Measurements from ENCODE around the gene COL13A1. TPM values are rescaled to one million over a fixed set of nuclear protein-coding genes. Genes with fewer than 3 reads are reported as not detected.

The COL13A1 gene
- polyA plus RNA-seq, 1 of the 3 experiments (the other 2 are of a cell fraction), result 26.7 TPM

- CTCF ChIA-PET, result interaction anchor here (0.6 to 4.7 kb wide), 5 partner anchors 14 to 73 kb away, joined by 3 to 42 read pairs (median 4); no protein-coding TSS in a partner anchor
Observed at GRCh38 chr10:69860271-69860670, 58.6 kb downstream of the COL13A1 start.

GRCh38 chr10:69861251-69862240 lies 59.8 kb downstream of the COL13A1 start:
- Histone ChIP-seq H3K4me3 (ENCODE audit: low read depth in 2 of 2, low read length in 1 of 2) (no peak overlapping the region), H2AFZ (ENCODE audit: low read depth) (no peak overlapping the region), H3K9ac (no peak overlapping the region), H3K27ac (ENCODE audit: low read depth in 2 of 2, low read length in 1 of 2) (peak overlapping the region in 1 of 2 experiments; percentile 28; a peak in 2 of 4 replicates), H4K20me1 (ENCODE audit: insufficient read depth) (no peaks in the 10 kb centered on the region), H3K36me3 (replicated peaks in 1 of 2; ENCODE audit: control insufficient read depth in 1 of 2, insufficient read depth in 2 of 2, low read length in 1 of 2) (no peaks in the 10 kb centered on the region), H3K27me3 (ENCODE audit: insufficient read depth) (no peaks in the 10 kb centered on the region), H3K9me3 (no peaks in the 10 kb centered on the region), H3K79me2 (ENCODE audit: insufficient read depth) (no peaks in the 10 kb centered on the region), H3F3A (replicated peaks; ENCODE audit: insufficient read depth) (peaks cover 25% of the 10 kb centered on the region), H3K4me1 (ENCODE audit: control insufficient read depth in 1 of 2, insufficient read depth in 2 of 2, low read depth in 1 of 2, low read length in 1 of 2) (peaks cover 22 to 47% of the 10 kb centered on the region in 2 experiments), H3K4me2 (peak overlapping the region; percentile 1; the same call in 1 of the 2 replicates), H3K9me2 (no peaks in the 10 kb centered on the region)
- CTCF ChIA-PET, result interaction anchor here (0.7 to 4.7 kb wide), 8 partner anchors 10 to 75 kb away, joined by 3 to 42 read pairs (median 4); no protein-coding TSS in a partner anchor
- DNase-seq, result no peak
- 53% methylated on average over 7 of the region's 7 CpGs for WGBS (ENCODE audit: low lambda C conversion rate)
- POLR2A ChIA-PET, result no interaction called here
- TF ChIP-seq TCF12 (IDR thresholded peaks at IDR 0.05), result peak; percentile 90
- peak; percentile 34 for TF ChIP-seq SMC3 (IDR thresholded peaks at IDR 0.05; ENCODE audit: low read depth, low read length)
- no peak for TF ChIP-seq MXI1 (IDR thresholded peaks at IDR 0.05; ENCODE audit: low read depth, low read length)
- TF ChIP-seq SIN3A (IDR thresholded peaks at IDR 0.05; ENCODE audit: borderline replicate concordance, low read depth, low read length), result peak; percentile 56; the same call in 1 of the 2 replicates
- TF ChIP-seq FOSL2 (IDR thresholded peaks at IDR 0.05; ENCODE audit: borderline replicate concordance, low read depth), result peak; percentile 90; the same call in 1 of the 2 replicates
- peak; percentile 33; the same call in 1 of the 2 replicates for TF ChIP-seq TEAD4 (IDR thresholded peaks at IDR 0.05; ENCODE audit: borderline replicate concordance, insufficient read depth)
- TF ChIP-seq, protein P1, sequence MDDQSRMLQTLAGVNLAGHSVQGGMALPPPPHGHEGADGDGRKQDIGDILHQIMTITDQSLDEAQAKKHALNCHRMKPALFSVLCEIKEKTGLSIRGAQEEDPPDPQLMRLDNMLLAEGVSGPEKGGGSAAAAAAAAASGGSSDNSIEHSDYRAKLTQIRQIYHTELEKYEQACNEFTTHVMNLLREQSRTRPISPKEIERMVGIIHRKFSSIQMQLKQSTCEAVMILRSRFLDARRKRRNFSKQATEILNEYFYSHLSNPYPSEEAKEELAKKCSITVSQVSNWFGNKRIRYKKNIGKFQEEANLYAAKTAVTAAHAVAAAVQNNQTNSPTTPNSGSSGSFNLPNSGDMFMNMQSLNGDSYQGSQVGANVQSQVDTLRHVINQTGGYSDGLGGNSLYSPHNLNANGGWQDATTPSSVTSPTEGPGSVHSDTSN (IDR thresholded peaks at IDR 0.05), result peak; percentile 98
- peak; percentile 90 for TF ChIP-seq NFIC (IDR thresholded peaks at IDR 0.05; ENCODE audit: borderline replicate concordance)
- TF ChIP-seq, protein P2, sequence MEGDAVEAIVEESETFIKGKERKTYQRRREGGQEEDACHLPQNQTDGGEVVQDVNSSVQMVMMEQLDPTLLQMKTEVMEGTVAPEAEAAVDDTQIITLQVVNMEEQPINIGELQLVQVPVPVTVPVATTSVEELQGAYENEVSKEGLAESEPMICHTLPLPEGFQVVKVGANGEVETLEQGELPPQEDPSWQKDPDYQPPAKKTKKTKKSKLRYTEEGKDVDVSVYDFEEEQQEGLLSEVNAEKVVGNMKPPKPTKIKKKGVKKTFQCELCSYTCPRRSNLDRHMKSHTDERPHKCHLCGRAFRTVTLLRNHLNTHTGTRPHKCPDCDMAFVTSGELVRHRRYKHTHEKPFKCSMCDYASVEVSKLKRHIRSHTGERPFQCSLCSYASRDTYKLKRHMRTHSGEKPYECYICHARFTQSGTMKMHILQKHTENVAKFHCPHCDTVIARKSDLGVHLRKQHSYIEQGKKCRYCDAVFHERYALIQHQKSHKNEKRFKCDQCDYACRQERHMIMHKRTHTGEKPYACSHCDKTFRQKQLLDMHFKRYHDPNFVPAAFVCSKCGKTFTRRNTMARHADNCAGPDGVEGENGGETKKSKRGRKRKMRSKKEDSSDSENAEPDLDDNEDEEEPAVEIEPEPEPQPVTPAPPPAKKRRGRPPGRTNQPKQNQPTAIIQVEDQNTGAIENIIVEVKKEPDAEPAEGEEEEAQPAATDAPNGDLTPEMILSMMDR (IDR thresholded peaks at IDR 0.05), result peak; percentile 46
- TF ChIP-seq USF1 (IDR thresholded peaks at IDR 0.05; ENCODE audit: borderline replicate concordance, low read depth), result 0 out of 2 replicates have a peak, but pooled peaks have one; percentile 7
- no peak for TF ChIP-seq FOXJ3 (CRISPR knock-in tag; IDR thresholded peaks at IDR 0.05)
- peak; percentile 80 for TF ChIP-seq EP300 (IDR thresholded peaks at IDR 0.05; ENCODE audit: borderline replicate concordance in 1 of 2, low read depth in 1 of 2, low read length in 1 of 2)
- peak; percentile 31; the same call in 1 of the 2 replicates for TF ChIP-seq RXRA (IDR thresholded peaks at IDR 0.05; ENCODE audit: borderline replicate concordance, low read depth)
- TF ChIP-seq FOXM1 (IDR thresholded peaks at IDR 0.05; ENCODE audit: low read depth), result no peak
- peak; percentile 30; the same call in 1 of the 2 replicates for TF ChIP-seq RAD21 (IDR thresholded peaks at IDR 0.05; ENCODE audit: low read length)
- peak; percentile 33; the same call in 1 of the 2 replicates for TF ChIP-seq POLR2AphosphoS5 (IDR thresholded peaks at IDR 0.05; ENCODE audit: low read depth, low read length)
- TF ChIP-seq TAF1 (IDR thresholded peaks at IDR 0.05; ENCODE audit: borderline replicate concordance, low read depth, low read length), result no peak

More at GRCh38 chr10:69860271-69860670, 58.6 kb downstream of the COL13A1 start:
- no peak for DNase-seq
- peaks cover 22% of the 10 kb centered on the region for H3F3A ChIP-seq (replicated peaks; ENCODE audit: insufficient read depth)
- POLR2A ChIA-PET, result no interaction called here
- H3K4me2 ChIP-seq, result no peak overlapping the region
- no peaks in the 10 kb centered on the region for H3K9me2 ChIP-seq
- no peaks in the 10 kb centered on the region for H3K9me3 ChIP-seq
- H2AFZ ChIP-seq (ENCODE audit: low read depth), result no peak overlapping the region
- H3K27me3 ChIP-seq (ENCODE audit: insufficient read depth), result no peaks in the 10 kb centered on the region
- no peak overlapping the region for H3K27ac ChIP-seq (ENCODE audit: low read depth in 2 of 2, low read length in 1 of 2)
- no peak overlapping the region for H3K4me3 ChIP-seq (ENCODE audit: low read depth in 2 of 2, low read length in 1 of 2)
- TF ChIP-seq MXI1 (IDR thresholded peaks at IDR 0.05; ENCODE audit: low read depth, low read length), result no peak
- TF ChIP-seq ELF1 (IDR thresholded peaks at IDR 0.05), result no peak
- no peak for TF ChIP-seq TEAD4 (IDR thresholded peaks at IDR 0.05; ENCODE audit: borderline replicate concordance, insufficient read depth)
- TF ChIP-seq MAX (IDR thresholded peaks at IDR 0.05; ENCODE audit: low read depth), result no peak
- no peak for TF ChIP-seq GATA2 (CRISPR knock-in tag; IDR thresholded peaks at IDR 0.05)
- TF ChIP-seq JUND (IDR thresholded peaks at IDR 0.05), result no peak
- TF ChIP-seq FOXJ3 (CRISPR knock-in tag; IDR thresholded peaks at IDR 0.05), result no peak
- no peak for TF ChIP-seq RAD21 (IDR thresholded peaks at IDR 0.05; ENCODE audit: low read length)
- no peak for TF ChIP-seq NRF1 (IDR thresholded peaks at IDR 0.05; ENCODE audit: low read depth, low read length)
- no peak for TF ChIP-seq FOXM1 (IDR thresholded peaks at IDR 0.05; ENCODE audit: low read depth)
- no peak for TF ChIP-seq SIN3A (IDR thresholded peaks at IDR 0.05; ENCODE audit: borderline replicate concordance, low read depth, low read length)
- peaks cover 14 to 34% of the 10 kb centered on the region in 2 experiments; a peak in 3 of 4 replicates for H3K4me1 ChIP-seq (ENCODE audit: control insufficient read depth in 1 of 2, insufficient read depth in 2 of 2, low read depth in 1 of 2, low read length in 1 of 2)
- no peaks in the 10 kb centered on the region for H3K79me2 ChIP-seq (ENCODE audit: insufficient read depth)
- H3K36me3 ChIP-seq (replicated peaks in 1 of 2; ENCODE audit: control insufficient read depth in 1 of 2, insufficient read depth in 2 of 2, low read length in 1 of 2), result no peaks in the 10 kb centered on the region
- H3K9ac ChIP-seq, result no peak overlapping the region
- no peaks in the 10 kb centered on the region for H4K20me1 ChIP-seq (ENCODE audit: insufficient read depth)
- 60% methylated on average over 9 of the region's 9 CpGs for WGBS (ENCODE audit: low lambda C conversion rate)

All from SK-N-SH (cell line).